ENCODE results near the gene POLN.
"Not testable (repeated sequence)": the region's sequence is repeated elsewhere in the genome, so short reads cannot be mapped to it uniquely, and the experiment has no call there.

Gene POLN

GRCh38 chr4:2275044-2275397 is 33.1 kb upstream of the POLN start:
- DNase-seq: not testable (repeated sequence)

- no peak for DNase-seq
Observed at GRCh38 chr4:2274320-2275043, 32.6 kb upstream of the POLN start.

- no peak for DNase-seq
Observed at GRCh38 chr4:2273657-2274319, 31.9 kb upstream of the POLN start.

- DNase-seq: no peak
Observed at GRCh38 chr4:2273221-2273620, 31.3 kb upstream of the POLN start.

GRCh38 chr4:2272828-2273120 is 30.9 kb upstream of the POLN start:
- no peak for DNase-seq

- DNase-seq: no peak
Observed at GRCh38 chr4:2272026-2272827, 30.3 kb upstream of the POLN start.

GRCh38 chr4:2271279-2272025 is 29.5 kb upstream of the POLN start:
- no peak for DNase-seq

GRCh38 chr4:2270341-2271165 is 28.6 kb upstream of the POLN start:
- DNase-seq: no peak

- DNase-seq: no peak
Observed at GRCh38 chr4:2269618-2270163, 27.8 kb upstream of the POLN start.

- no peak for DNase-seq
Observed at GRCh38 chr4:2269206-2269531, 27.2 kb upstream of the POLN start.

- DNase-seq: no peak
Observed at GRCh38 chr4:2268357-2269205, 26.7 kb upstream of the POLN start.

- no peak for DNase-seq
Observed at GRCh38 chr4:2267841-2268240, 25.9 kb upstream of the POLN start.

GRCh38 chr4:2267320-2267811 is 25.4 kb upstream of the POLN start:
- DNase-seq: no peak

GRCh38 chr4:2266821-2267220 is 24.9 kb upstream of the POLN start:
- no peak for DNase-seq

- no peak for DNase-seq
Observed at GRCh38 chr4:2266181-2266580, 24.3 kb upstream of the POLN start.

- DNase-seq: no peak
Observed at GRCh38 chr4:2265113-2266110, 23.5 kb upstream of the POLN start.

GRCh38 chr4:2264481-2265041 is 22.6 kb upstream of the POLN start:
- no peak for DNase-seq

GRCh38 chr4:2263926-2264321 is 22.0 kb upstream of the POLN start:
- peak; percentile 35 for DNase-seq

GRCh38 chr4:2262944-2263250 is 21.0 kb upstream of the POLN start:
- no peak for DNase-seq

Data from NCI-H510A (cell line).